HepG2 (cell line): ENCODE measurements around the gene CDH23. TPM values are rescaled to one million over a fixed set of nuclear protein-coding genes. Genes with fewer than 3 reads are reported as not detected.

Source experiments
- ATRX ChIP-seq: sonication (generic); formaldehyde crosslinking; IDR thresholded peaks from 2 replicates; pipeline ENCODE4 v1.4.0; 2020; ENCODE audit warnings: missing genetic modification reagents, borderline replicate concordance
- NONO ChIP-seq, 2 experiments: fragments of 450-650 bp in 1 of 2; sonication (generic) in 1 of 2; formaldehyde crosslinking in 1 of 2; IDR thresholded peaks in 1 of 2; conservative IDR thresholded peaks in 1 of 2; 2 replicates each; pipeline versions ENCODE4 v1.6.1 to v1.8.0; 2017 to 2022; ENCODE audit warnings: mild to moderate bottlenecking in 1 of 2, missing genetic modification reagents in 1 of 2, moderate library complexity in 1 of 2
- UBTF ChIP-seq: sonication (generic); formaldehyde crosslinking; IDR thresholded peaks from 2 replicates; pipeline ENCODE4 v1.4.0; 2020; ENCODE audit warnings: mild to moderate bottlenecking, missing genetic modification reagents
- ZNF484 ChIP-seq: sonication (generic); formaldehyde crosslinking; IDR thresholded peaks from 2 replicates; pipeline ENCODE4 v1.5.1; 2020; ENCODE audit warnings: mild to moderate bottlenecking, low read depth, missing genetic modification reagents, borderline replicate concordance
- ZNF609 ChIP-seq: sonication (generic); formaldehyde crosslinking; IDR thresholded peaks from 2 replicates; pipeline ENCODE4 v1.4.0; 2020; ENCODE audit warnings: mild to moderate bottlenecking, missing genetic modification reagents, borderline replicate concordance
- polyA plus RNA-seq, 8 experiments: library from polyadenylated mRNA; depleted of rRNA in 3 of 8; stranded (reverse) in 7 of 8; unstranded in 1 of 8; fragments of >200 nt; fragmentation: Illumina TruSeq in 4 of 8; extraction: Trizol in 4 of 8; gene quantifications; 2 replicates each; pipeline versions ENCODE4 v1.2.1 to v1.2.3, GENCODE V29; 2011 to 2016; ENCODE audit warnings: low read depth in 4 of 8, missing spikeins in 1 of 8, mixed read lengths in 1 of 8; ENCODE audit not compliant: insufficient read depth in 1 of 8
- total RNA-seq, 5 experiments: library from RNA; depleted of rRNA; stranded (reverse); fragments of >200 nt; fragmentation: Illumina TruSeq; extraction: Trizol; gene quantifications; 2 replicates each; pipeline ENCODE4 v1.2.3, GENCODE V29; 2016; ENCODE audit warnings: low read depth in 1 of 5
- TF ChIP-seq, protein P1 (sequence below): IDR thresholded peaks from 2 replicates; pipeline ENCODE4 v1.6.1; 2016; ENCODE audit warnings: mild to moderate bottlenecking, missing biosample characterization, missing genetic modification reagents
- TF ChIP-seq, protein P2 (sequence below): IDR thresholded peaks from 2 replicates; pipeline ENCODE4 v1.6.1; 2016; ENCODE audit warnings: low read depth
- TF ChIP-seq, protein P3 (sequence below): sonication (generic); formaldehyde crosslinking; IDR thresholded peaks from 2 replicates; pipeline ENCODE4 v1.8.1; 2023; ENCODE audit warnings: mild to moderate bottlenecking, moderate library complexity, missing genetic modification reagents
- TF ChIP-seq, protein P4 (sequence below): sonication (generic); IDR thresholded peaks from 2 replicates; pipeline ENCODE4 v1.6.1; 2016; ENCODE audit warnings: low read depth, borderline replicate concordance
- TF ChIP-seq, protein P5 (sequence below): sonication (generic); formaldehyde crosslinking; IDR thresholded peaks from 2 replicates; pipeline ENCODE4 v1.4.0; 2020; ENCODE audit warnings: missing genetic modification reagents, borderline replicate concordance

Gene CDH23
- total and polyA plus RNA-seq, 2 of the 13 experiments (the other 11 are each of a cell fraction or from before 2014, with no cell fraction given), result 0.13 TPM; not detected in 1

- TF ChIP-seq, protein P1, sequence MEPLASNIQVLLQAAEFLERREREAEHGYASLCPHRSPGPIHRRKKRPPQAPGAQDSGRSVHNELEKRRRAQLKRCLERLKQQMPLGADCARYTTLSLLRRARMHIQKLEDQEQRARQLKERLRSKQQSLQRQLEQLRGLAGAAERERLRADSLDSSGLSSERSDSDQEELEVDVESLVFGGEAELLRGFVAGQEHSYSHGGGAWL (CRISPR knock-in tag), result 0 out of 2 replicates have a peak, but pooled peaks have one; percentile 41
- TF ChIP-seq, protein P2, sequence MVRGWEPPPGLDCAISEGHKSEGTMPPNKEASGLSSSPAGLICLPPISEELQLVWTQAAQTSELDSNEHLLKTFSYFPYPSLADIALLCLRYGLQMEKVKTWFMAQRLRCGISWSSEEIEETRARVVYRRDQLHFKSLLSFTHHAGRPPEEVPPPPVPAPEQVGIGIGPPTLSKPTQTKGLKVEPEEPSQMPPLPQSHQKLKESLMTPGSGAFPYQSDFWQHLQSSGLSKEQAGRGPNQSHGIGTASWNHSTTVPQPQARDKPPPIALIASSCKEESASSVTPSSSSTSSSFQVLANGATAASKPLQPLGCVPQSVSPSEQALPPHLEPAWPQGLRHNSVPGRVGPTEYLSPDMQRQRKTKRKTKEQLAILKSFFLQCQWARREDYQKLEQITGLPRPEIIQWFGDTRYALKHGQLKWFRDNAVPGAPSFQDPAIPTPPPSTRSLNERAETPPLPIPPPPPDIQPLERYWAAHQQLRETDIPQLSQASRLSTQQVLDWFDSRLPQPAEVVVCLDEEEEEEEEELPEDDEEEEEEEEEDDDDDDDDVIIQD (CRISPR knock-in tag), result no peak
- TF ChIP-seq ZNF609, result peak; percentile 57; the same call in 1 of the 2 replicates
- peak; percentile 44; the same call in 1 of the 2 replicates for TF ChIP-seq UBTF
- TF ChIP-seq, protein P3, sequence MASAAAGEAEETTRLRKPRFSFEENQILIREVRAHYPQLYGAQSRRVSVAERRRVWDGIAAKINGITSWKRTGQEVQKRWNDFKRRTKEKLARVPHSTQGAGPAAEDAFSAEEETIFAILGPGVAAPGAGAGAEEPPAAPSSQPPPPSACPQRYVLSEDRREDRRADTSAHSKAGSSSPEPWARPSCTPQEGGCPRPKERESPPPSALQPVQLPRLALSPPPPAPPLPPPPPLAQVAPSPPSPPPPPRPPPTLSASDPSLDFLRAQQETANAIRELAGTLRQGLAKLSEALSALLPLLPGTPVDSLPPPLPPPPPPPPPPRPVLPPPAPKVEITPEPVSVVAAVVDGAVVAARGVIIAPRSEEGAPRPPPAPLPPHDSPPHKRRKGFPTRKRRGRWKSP, result no peak
- TF ChIP-seq, protein P4, sequence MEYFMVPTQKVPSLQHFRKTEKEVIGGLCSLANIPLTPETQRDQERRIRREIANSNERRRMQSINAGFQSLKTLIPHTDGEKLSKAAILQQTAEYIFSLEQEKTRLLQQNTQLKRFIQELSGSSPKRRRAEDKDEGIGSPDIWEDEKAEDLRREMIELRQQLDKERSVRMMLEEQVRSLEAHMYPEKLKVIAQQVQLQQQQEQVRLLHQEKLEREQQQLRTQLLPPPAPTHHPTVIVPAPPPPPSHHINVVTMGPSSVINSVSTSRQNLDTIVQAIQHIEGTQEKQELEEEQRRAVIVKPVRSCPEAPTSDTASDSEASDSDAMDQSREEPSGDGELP, result peak; percentile 53; the same call in 1 of the 2 replicates
- TF ChIP-seq, protein P5, sequence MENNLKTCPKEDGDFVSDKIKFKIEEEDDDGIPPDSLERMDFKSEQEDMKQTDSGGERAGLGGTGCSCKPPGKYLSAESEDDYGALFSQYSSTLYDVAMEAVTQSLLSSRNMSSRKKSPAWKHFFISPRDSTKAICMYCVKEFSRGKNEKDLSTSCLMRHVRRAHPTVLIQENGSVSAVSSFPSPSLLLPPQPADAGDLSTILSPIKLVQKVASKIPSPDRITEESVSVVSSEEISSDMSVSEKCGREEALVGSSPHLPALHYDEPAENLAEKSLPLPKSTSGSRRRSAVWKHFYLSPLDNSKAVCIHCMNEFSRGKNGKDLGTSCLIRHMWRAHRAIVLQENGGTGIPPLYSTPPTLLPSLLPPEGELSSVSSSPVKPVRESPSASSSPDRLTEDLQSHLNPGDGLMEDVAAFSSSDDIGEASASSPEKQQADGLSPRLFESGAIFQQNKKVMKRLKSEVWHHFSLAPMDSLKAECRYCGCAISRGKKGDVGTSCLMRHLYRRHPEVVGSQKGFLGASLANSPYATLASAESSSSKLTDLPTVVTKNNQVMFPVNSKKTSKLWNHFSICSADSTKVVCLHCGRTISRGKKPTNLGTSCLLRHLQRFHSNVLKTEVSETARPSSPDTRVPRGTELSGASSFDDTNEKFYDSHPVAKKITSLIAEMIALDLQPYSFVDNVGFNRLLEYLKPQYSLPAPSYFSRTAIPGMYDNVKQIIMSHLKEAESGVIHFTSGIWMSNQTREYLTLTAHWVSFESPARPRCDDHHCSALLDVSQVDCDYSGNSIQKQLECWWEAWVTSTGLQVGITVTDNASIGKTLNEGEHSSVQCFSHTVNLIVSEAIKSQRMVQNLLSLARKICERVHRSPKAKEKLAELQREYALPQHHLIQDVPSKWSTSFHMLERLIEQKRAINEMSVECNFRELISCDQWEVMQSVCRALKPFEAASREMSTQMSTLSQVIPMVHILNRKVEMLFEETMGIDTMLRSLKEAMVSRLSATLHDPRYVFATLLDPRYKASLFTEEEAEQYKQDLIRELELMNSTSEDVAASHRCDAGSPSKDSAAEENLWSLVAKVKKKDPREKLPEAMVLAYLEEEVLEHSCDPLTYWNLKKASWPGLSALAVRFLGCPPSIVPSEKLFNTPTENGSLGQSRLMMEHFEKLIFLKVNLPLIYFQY (CRISPR knock-in tag), result no peak
- TF ChIP-seq ZNF484 (CRISPR knock-in tag), result no peak
- TF ChIP-seq ATRX (CRISPR knock-in tag), result no peak
- TF ChIP-seq NONO (IDR thresholded peaks at IDR 0.05), result no peak
- no peak for TF ChIP-seq NONO (CRISPR knock-in tag; conservative IDR thresholded peaks at IDR 0.05)
Measured at GRCh38 chr10:71638822-71639719, 242.4 kb downstream of the CDH23 start (continued).
